ENCODE results near the gene B3GNT9.
A peak's percentile ranks its signal among the peaks of the same experiment; 100 is the strongest.

B3GNT9 gene

GRCh38 chr16:67105246-67105645, 45.6 kb downstream of the B3GNT9 start:
- H3F3A ChIP-seq (ENCODE audit: low read depth) = peaks cover 5% of the 10 kb centered on the region; the same call in 1 of the 2 replicates
- H3K4me3 ChIP-seq (ENCODE audit: low read length, poor library complexity, severe bottlenecking) = no peak overlapping the region
- H2AFZ ChIP-seq (ENCODE audit: low read length) = no peak overlapping the region
- no peaks in the 10 kb centered on the region for H3K9me2 ChIP-seq (replicated peaks; ENCODE audit: low read depth, low read length)
- peaks cover 4% of the 10 kb centered on the region for H3K79me2 ChIP-seq (ENCODE audit: insufficient read depth, low read length)
- no peaks in the 10 kb centered on the region for H3K27me3 ChIP-seq (ENCODE audit: insufficient read depth, low read length, poor library complexity, severe bottlenecking)
- no peak overlapping the region for H3K4me2 ChIP-seq (ENCODE audit: low read depth, low read length, poor library complexity, severe bottlenecking)
- TF ChIP-seq EZH2phosphoT487 (IDR thresholded peaks at IDR 0.05; ENCODE audit: borderline replicate concordance) (no peak), CTCF (conservative IDR thresholded peaks at IDR 0.05; ENCODE audit: low read length) (no peak)
- no peaks in the 10 kb centered on the region for H4K20me1 ChIP-seq (ENCODE audit: insufficient read depth, low read length, poor library complexity, severe bottlenecking)
- H3K9me3 ChIP-seq (ENCODE audit: insufficient read depth, low read depth, low read length) = no peaks in the 10 kb centered on the region
- peaks cover 14% of the 10 kb centered on the region; the same call in 1 of the 2 replicates for H3K36me3 ChIP-seq (ENCODE audit: insufficient read depth, low read length)
- H3K4me1 ChIP-seq (ENCODE audit: insufficient read depth, low read length, poor library complexity, severe bottlenecking) = peaks cover 1% of the 10 kb centered on the region
- no peak overlapping the region for H3K9ac ChIP-seq (ENCODE audit: low read depth, low read length, poor library complexity, severe bottlenecking)

GRCh38 chr16:67104845-67105244, 46.0 kb downstream of the B3GNT9 start:
- H3F3A ChIP-seq (ENCODE audit: low read depth) = peaks cover 9% of the 10 kb centered on the region; the same call in 1 of the 2 replicates
- no peaks in the 10 kb centered on the region for H4K20me1 ChIP-seq (ENCODE audit: insufficient read depth, low read length, poor library complexity, severe bottlenecking)
- no peaks in the 10 kb centered on the region for H3K9me3 ChIP-seq (ENCODE audit: insufficient read depth, low read depth, low read length)
- H3K9me2 ChIP-seq (replicated peaks; ENCODE audit: low read depth, low read length) = no peaks in the 10 kb centered on the region
- H3K9ac ChIP-seq (ENCODE audit: low read depth, low read length, poor library complexity, severe bottlenecking) = no peak overlapping the region
- H3K27me3 ChIP-seq (ENCODE audit: insufficient read depth, low read length, poor library complexity, severe bottlenecking) = no peaks in the 10 kb centered on the region
- peaks cover 18% of the 10 kb centered on the region; the same call in 1 of the 2 replicates for H3K36me3 ChIP-seq (ENCODE audit: insufficient read depth, low read length)
- H3K79me2 ChIP-seq (ENCODE audit: insufficient read depth, low read length) = peaks cover under 1% of the 10 kb centered on the region
- no peaks in the 10 kb centered on the region for H3K4me1 ChIP-seq (ENCODE audit: insufficient read depth, low read length, poor library complexity, severe bottlenecking)
- H3K4me3 ChIP-seq (ENCODE audit: low read length, poor library complexity, severe bottlenecking) = no peak overlapping the region
- H2AFZ ChIP-seq (ENCODE audit: low read length) = no peak overlapping the region
- H3K4me2 ChIP-seq (ENCODE audit: low read depth, low read length, poor library complexity, severe bottlenecking) = no peak overlapping the region
- TF ChIP-seq EZH2phosphoT487 (IDR thresholded peaks at IDR 0.05; ENCODE audit: borderline replicate concordance) (no peak), CTCF (conservative IDR thresholded peaks at IDR 0.05; ENCODE audit: low read length) (no peak)

- H3K9ac ChIP-seq (ENCODE audit: low read depth, low read length, poor library complexity, severe bottlenecking) = no peak overlapping the region
- H3K79me2 ChIP-seq (ENCODE audit: insufficient read depth, low read length) = no peaks in the 10 kb centered on the region
- H3K9me3 ChIP-seq (ENCODE audit: insufficient read depth, low read depth, low read length) = no peaks in the 10 kb centered on the region
- no peaks in the 10 kb centered on the region for H4K20me1 ChIP-seq (ENCODE audit: insufficient read depth, low read length, poor library complexity, severe bottlenecking)
- H3K4me1 ChIP-seq (ENCODE audit: insufficient read depth, low read length, poor library complexity, severe bottlenecking) = no peaks in the 10 kb centered on the region
- H3F3A ChIP-seq (ENCODE audit: low read depth) = peaks cover 11% of the 10 kb centered on the region; the same call in 1 of the 2 replicates
- H3K4me2 ChIP-seq (ENCODE audit: low read depth, low read length, poor library complexity, severe bottlenecking) = no peak overlapping the region
- H3K9me2 ChIP-seq (replicated peaks; ENCODE audit: low read depth, low read length) = no peaks in the 10 kb centered on the region
- no peak overlapping the region for H2AFZ ChIP-seq (ENCODE audit: low read length)
- TF ChIP-seq CTCF (conservative IDR thresholded peaks at IDR 0.05; ENCODE audit: low read length) (peak; percentile 43), EZH2phosphoT487 (IDR thresholded peaks at IDR 0.05; ENCODE audit: borderline replicate concordance) (no peak)
- peaks cover 26% of the 10 kb centered on the region; the same call in 1 of the 2 replicates for H3K36me3 ChIP-seq (ENCODE audit: insufficient read depth, low read length)
- no peak overlapping the region for H3K4me3 ChIP-seq (ENCODE audit: low read length, poor library complexity, severe bottlenecking)
- H3K27me3 ChIP-seq (ENCODE audit: insufficient read depth, low read length, poor library complexity, severe bottlenecking) = no peaks in the 10 kb centered on the region
These were observed 46.7 kb downstream of the B3GNT9 start for GRCh38 chr16:67104061-67104460.
